Trophoblast cell (in vitro differentiated cells and primary cell): Measurements from ENCODE around the gene SIDT1.

Experiments
- DNase-seq, 2 donors: peaks; one replicate each; pipeline ENCODE4 v3.0.0-alpha.2; 2016
- H2AFZ ChIP-seq: 2 replicates; pipeline ENCODE4 v1.6.1; 2013; ENCODE audit warnings: low read length, moderate library complexity, mild to moderate bottlenecking; ENCODE audit not compliant: insufficient read depth, poor library complexity
- H2AK5ac ChIP-seq: 2 replicates; pipeline ENCODE4 v1.6.1; 2013; ENCODE audit warnings: mild to moderate bottlenecking, low read length
- H2BK120ac ChIP-seq: 2 replicates; pipeline ENCODE4 v1.6.1; 2013; ENCODE audit warnings: low read length, mild to moderate bottlenecking, moderate library complexity; ENCODE audit not compliant: insufficient read depth, poor library complexity
- H2BK12ac ChIP-seq: 2 replicates; pipeline ENCODE4 v1.6.1; 2013; ENCODE audit warnings: mild to moderate bottlenecking, low read length, moderate library complexity
- H2BK5ac ChIP-seq: 2 replicates; pipeline ENCODE4 v1.6.1; 2013; ENCODE audit warnings: low read length, low read depth, moderate library complexity, mild to moderate bottlenecking; ENCODE audit not compliant: poor library complexity
- H3K14ac ChIP-seq: 2 replicates; pipeline ENCODE4 v1.6.1; 2013; ENCODE audit warnings: mild to moderate bottlenecking, low read length
- H3K18ac ChIP-seq: 2 replicates; pipeline ENCODE4 v1.6.1; 2013; ENCODE audit warnings: mild to moderate bottlenecking, low read length
- H3K23ac ChIP-seq: 2 replicates; pipeline ENCODE4 v1.6.1; 2013; ENCODE audit warnings: low read length
- H3K27ac ChIP-seq: 2 replicates; pipeline ENCODE4 v1.5.1; 2013; ENCODE audit warnings: low read depth, mild to moderate bottlenecking, inconsistent platforms, low read length, moderate library complexity
- H3K27me3 ChIP-seq: 2 replicates; pipeline ENCODE4 v1.6.1; 2013; ENCODE audit warnings: inconsistent platforms, mild to moderate bottlenecking, low read length, moderate library complexity; ENCODE audit not compliant: insufficient read depth
- H3K36me3 ChIP-seq, 2 experiments: 1 replicate in 1 of 2; 2 replicates in 1 of 2; pipeline ENCODE4 v1.6.1; 2013; ENCODE audit warnings: low read length in 2 of 2, mild to moderate bottlenecking in 2 of 2, moderate library complexity in 1 of 2; ENCODE audit not compliant: insufficient read depth in 2 of 2, control insufficient read depth in 1 of 2
- H3K4ac ChIP-seq: 2 replicates; pipeline ENCODE4 v1.6.1; 2013; ENCODE audit warnings: low read depth, mild to moderate bottlenecking, low read length, moderate library complexity
- H3K4me1 ChIP-seq, 2 experiments: 1 replicate in 1 of 2; 2 replicates in 1 of 2; pipeline ENCODE4 v1.6.1; 2013; ENCODE audit warnings: low read length in 2 of 2, mild to moderate bottlenecking in 2 of 2, moderate library complexity in 1 of 2; ENCODE audit not compliant: insufficient read depth in 2 of 2, control insufficient read depth in 1 of 2
- H3K4me2 ChIP-seq: 2 replicates; pipeline ENCODE4 v1.6.1; 2013; ENCODE audit warnings: inconsistent platforms, mild to moderate bottlenecking, low read length, moderate library complexity
- H3K4me3 ChIP-seq: 2 replicates; pipeline ENCODE4 v1.5.1; 2013; ENCODE audit warnings: mild to moderate bottlenecking, low read depth, low read length, inconsistent platforms
- H3K79me1 ChIP-seq: one replicate; pipeline ENCODE4 v1.6.1; 2013; ENCODE audit warnings: low read length
- H3K79me2 ChIP-seq: 2 replicates; pipeline ENCODE4 v1.6.1; 2013; ENCODE audit warnings: low read length, mild to moderate bottlenecking; ENCODE audit not compliant: control insufficient read depth, insufficient read depth, poor library complexity
- H3K9ac ChIP-seq: 2 replicates; pipeline ENCODE4 v1.6.1; 2013; ENCODE audit warnings: mild to moderate bottlenecking, low read length
- H3K9me3 ChIP-seq: 2 replicates; pipeline ENCODE4 v1.6.1; 2013; ENCODE audit warnings: low read depth, mild to moderate bottlenecking, control low read depth, inconsistent platforms, low read length; ENCODE audit not compliant: insufficient read depth
- H4K12ac ChIP-seq: 2 replicates; pipeline ENCODE4 v1.6.1; 2013; ENCODE audit warnings: low read depth, mild to moderate bottlenecking, low read length, moderate library complexity
- H4K8ac ChIP-seq: 2 replicates; pipeline ENCODE4 v1.6.1; 2013; ENCODE audit warnings: low read depth, mild to moderate bottlenecking, low read length, moderate library complexity
- H4K91ac ChIP-seq: one replicate; pipeline ENCODE4 v1.6.1; 2013; ENCODE audit warnings: low read depth, mild to moderate bottlenecking, low read length, moderate library complexity
- WGBS: extraction: QIAGEN DNeasy Blood & Tissue Kit; methylation state at CpG from one replicate; pipeline ENCODE4 v1.1.7; 2013; ENCODE audit warnings: missing lambda C conversion rate; ENCODE audit not compliant: insufficient read length, insufficient coverage; ENCODE audit errors: extremely low coverage; 5-methylcytosine and 5-hydroxymethylcytosine counted together

The SIDT1 gene

DNA sequence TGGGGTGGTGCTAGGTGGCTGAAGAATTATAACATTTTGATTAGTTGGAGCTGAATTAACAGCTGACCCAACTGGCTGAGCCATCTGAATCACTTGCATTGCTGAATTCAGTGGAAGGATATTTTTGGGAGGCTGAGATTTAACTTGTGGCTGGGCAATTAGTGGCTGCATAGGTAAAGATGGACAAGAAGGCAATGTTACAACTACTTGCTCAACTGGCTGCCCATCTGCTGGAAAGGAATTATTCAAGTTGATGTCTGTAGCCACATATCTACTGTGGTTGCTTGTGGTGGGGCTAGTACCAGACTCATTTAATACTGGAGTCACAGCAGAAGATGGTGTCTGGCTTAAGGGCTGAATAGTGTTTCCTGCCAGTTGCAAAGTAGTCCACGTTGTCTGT lies 127.6 kb downstream of the SIDT1 start:
- Histone ChIP-seq H2AFZ (no peak overlapping the region), H3K18ac (no peak overlapping the region), H3K36me3 (peaks cover 7 to 25% of the 10 kb centered on the region in 2 experiments), H3K27ac (no peak overlapping the region), H3K14ac (no peak overlapping the region), H3K23ac (no peak overlapping the region), H4K12ac (no peak overlapping the region), H4K91ac (no peak overlapping the region), H2BK12ac (no peak overlapping the region), H3K79me2 (no peaks in the 10 kb centered on the region), H3K27me3 (no peaks in the 10 kb centered on the region), H2AK5ac (no peak overlapping the region), H3K9ac (no peak overlapping the region), H3K4me1 (no peaks in the 10 kb centered on the region), H4K8ac (no peak overlapping the region), H3K9me3 (no peaks in the 10 kb centered on the region), H3K79me1 (no peaks in the 10 kb centered on the region), H3K4me3 (no peak overlapping the region), H2BK120ac (no peak overlapping the region), H3K4ac (no peak overlapping the region), H2BK5ac (no peak overlapping the region), H3K4me2 (no peak overlapping the region)
- no CpG with 5 or more reads among the region's 1 CpG for WGBS
- no peak for DNase-seq

DNA sequence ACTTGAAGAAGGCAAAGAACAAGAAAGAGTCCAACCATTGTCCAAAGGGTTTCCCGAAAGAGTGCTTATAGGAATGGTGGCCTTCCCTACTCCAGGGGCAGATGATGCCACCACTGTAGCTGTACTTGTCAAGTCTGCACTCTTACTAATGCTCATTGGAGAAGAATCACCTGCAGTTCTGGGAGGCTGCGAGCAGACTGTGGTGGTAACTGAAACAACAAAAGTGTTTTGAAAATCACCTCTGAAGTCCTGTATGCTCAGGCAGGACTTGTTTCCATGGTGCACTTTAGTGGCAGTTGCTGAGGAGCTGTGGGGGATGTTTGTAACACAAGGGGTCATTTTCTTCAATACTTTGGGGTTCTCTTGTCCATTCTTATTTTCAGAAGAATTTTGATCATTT lies 128.1 kb downstream of the SIDT1 start:
- Histone ChIP-seq H3K79me2 (no peaks in the 10 kb centered on the region), H3K36me3 (peaks cover 7 to 25% of the 10 kb centered on the region in 2 experiments), H3K14ac (no peak overlapping the region), H2AK5ac (no peak overlapping the region), H3K4ac (no peak overlapping the region), H3K79me1 (no peaks in the 10 kb centered on the region), H3K4me2 (no peak overlapping the region), H3K4me1 (no peaks in the 10 kb centered on the region), H3K18ac (no peak overlapping the region), H4K8ac (no peak overlapping the region), H3K9ac (no peak overlapping the region), H4K12ac (no peak overlapping the region), H3K9me3 (no peaks in the 10 kb centered on the region), H3K4me3 (no peak overlapping the region), H3K27me3 (no peaks in the 10 kb centered on the region), H3K23ac (no peak overlapping the region), H2BK5ac (no peak overlapping the region), H2BK120ac (no peak overlapping the region), H2AFZ (no peak overlapping the region), H3K27ac (no peak overlapping the region), H2BK12ac (no peak overlapping the region), H4K91ac (no peak overlapping the region)
- WGBS = no CpG with 5 or more reads among the region's 2 CpGs
- no peak for DNase-seq

DNA sequence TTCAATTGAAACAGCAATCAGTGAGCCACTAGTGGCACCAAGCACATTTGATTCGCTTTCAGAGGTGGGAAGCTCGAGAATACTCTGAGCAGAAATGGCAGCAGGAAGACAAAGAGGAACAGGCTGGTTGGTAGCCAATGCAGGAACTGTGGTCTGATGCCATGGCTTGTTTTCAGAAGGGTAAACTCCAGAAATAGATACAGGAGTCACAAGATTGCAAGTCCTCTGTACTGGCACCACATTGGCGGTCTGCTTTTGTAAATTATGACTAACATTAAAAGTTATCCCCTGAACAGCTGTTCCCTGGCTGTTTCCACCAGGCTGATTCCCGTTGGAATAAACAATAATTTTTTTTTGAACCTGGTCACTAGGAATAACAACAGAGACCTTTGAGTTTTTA lies 128.5 kb downstream of the SIDT1 start:
- Histone ChIP-seq H3K4ac (no peak overlapping the region), H4K8ac (no peak overlapping the region), H4K91ac (no peak overlapping the region), H3K36me3 (peaks cover 7 to 25% of the 10 kb centered on the region in 2 experiments), H3K27me3 (no peaks in the 10 kb centered on the region), H2AK5ac (no peak overlapping the region), H4K12ac (no peak overlapping the region), H3K27ac (no peak overlapping the region), H2BK12ac (no peak overlapping the region), H3K79me1 (no peaks in the 10 kb centered on the region), H2BK120ac (no peak overlapping the region), H3K4me1 (no peaks in the 10 kb centered on the region), H3K9ac (peak overlapping the region; percentile 58), H3K79me2 (no peaks in the 10 kb centered on the region), H3K14ac (no peak overlapping the region), H3K18ac (no peak overlapping the region), H3K23ac (no peak overlapping the region), H2AFZ (no peak overlapping the region), H3K9me3 (no peaks in the 10 kb centered on the region), H3K4me2 (no peak overlapping the region), H3K4me3 (no peak overlapping the region), H2BK5ac (no peak overlapping the region)
- DNase-seq = no peak
- no CpG with 5 or more reads among the region's 4 CpGs for whole genome bisulfite sequencing

DNA sequence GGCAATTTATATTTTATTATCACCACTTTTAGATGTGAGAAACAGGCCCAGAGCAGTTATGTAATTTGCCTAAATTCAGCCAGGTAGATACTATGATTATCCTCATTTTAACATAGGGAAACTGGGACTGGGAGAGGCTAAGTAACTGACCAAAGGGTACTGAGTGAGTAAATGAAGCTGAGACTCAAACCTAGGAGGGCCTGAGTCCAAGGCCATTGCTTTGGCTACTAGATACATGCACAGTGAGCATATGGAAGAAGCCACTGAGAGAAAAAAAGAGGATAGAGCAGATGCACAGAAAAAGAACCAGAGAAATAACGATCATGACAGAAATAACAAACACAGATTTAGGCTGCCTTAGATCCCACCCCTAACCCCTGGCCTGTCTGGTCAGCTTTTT lies 130.5 kb downstream of the SIDT1 start:
- Histone ChIP-seq H2BK120ac (no peak overlapping the region), H3K79me1 (no peaks in the 10 kb centered on the region), H2AFZ (no peak overlapping the region), H2BK5ac (no peak overlapping the region), H3K36me3 (peaks cover 4 to 16% of the 10 kb centered on the region in 2 experiments), H3K9me3 (no peaks in the 10 kb centered on the region), H3K27ac (no peak overlapping the region), H3K4ac (no peak overlapping the region), H2BK12ac (no peak overlapping the region), H2AK5ac (no peak overlapping the region), H4K12ac (no peak overlapping the region), H3K4me1 (peaks cover 0 to under 1% of the 10 kb centered on the region in 2 experiments), H3K79me2 (no peaks in the 10 kb centered on the region), H4K91ac (no peak overlapping the region), H3K27me3 (no peaks in the 10 kb centered on the region), H3K18ac (no peak overlapping the region), H3K14ac (no peak overlapping the region), H3K4me3 (no peak overlapping the region), H3K9ac (no peak overlapping the region), H3K23ac (no peak overlapping the region), H3K4me2 (no peak overlapping the region), H4K8ac (no peak overlapping the region)
- no CpG with 5 or more reads among the region's 1 CpG for whole genome bisulfite sequencing
- no peak for DNase-seq
